ENCODE measurements around the gene ATP1A1. TPM values are rescaled to one million over a fixed set of nuclear protein-coding genes. Genes with fewer than 3 reads are reported as not detected.

ATP1A1 gene
- total and polyA plus RNA-seq, 9 of the 15 experiments (the other 6 are each of a cell fraction or from before 2014, with no cell fraction given) = 99.3 to 513 (median 234) TPM

GRCh38 chr1:116433275-116434257 is 60.5 kb downstream of the ATP1A1 start (continued):
- TF ChIP-seq ADNP (tag; IDR thresholded peaks at IDR 0.05) = no peak
- TF ChIP-seq CBFA2T2 (conservative IDR thresholded peaks at IDR 0.05) = peak; percentile 48; the same call in 1 of the 2 replicates
- TF ChIP-seq IRF1 (CRISPR knock-in tag; IDR thresholded peaks at IDR 0.05; ENCODE audit: borderline replicate concordance) = no peak
- TF ChIP-seq ZBTB33 (CRISPR knock-in tag; IDR thresholded peaks at IDR 0.05) = no peak
- no peak for TF ChIP-seq LEF1 (IDR thresholded peaks at IDR 0.05)
- no peak for TF ChIP-seq EWSR1 (IDR thresholded peaks at IDR 0.05; ENCODE audit: borderline replicate concordance, low read depth, partially characterized antibody)
- no peak for TF ChIP-seq EP400 (IDR thresholded peaks at IDR 0.05)
- TF ChIP-seq NR2C1 (IDR thresholded peaks at IDR 0.05) = no peak
- TF ChIP-seq NR2C1 (tag; IDR thresholded peaks at IDR 0.05) = no peak
- TF ChIP-seq SP1 (CRISPR knock-in tag; IDR thresholded peaks at IDR 0.05) = no peak
- peak; percentile 44; the same call in 1 of the 2 replicates for TF ChIP-seq ARID1B (IDR thresholded peaks at IDR 0.05)
- peak; percentile 43; the same call in 1 of the 2 replicates for TF ChIP-seq EP300 (IDR thresholded peaks at IDR 0.05; ENCODE audit: low read length)
- TF ChIP-seq CTBP1 (IDR thresholded peaks at IDR 0.05; ENCODE audit: borderline replicate concordance) = 0 out of 2 replicates have a peak, but pooled peaks have one; percentile 22
- TF ChIP-seq ATF1 (CRISPR knock-in tag; IDR thresholded peaks at IDR 0.05) = no peak
- TF ChIP-seq ATF1 (tag; IDR thresholded peaks at IDR 0.05) = 0 out of 2 replicates have a peak, but pooled peaks have one; percentile 12
- no peak for TF ChIP-seq ZNF253 (CRISPR knock-in tag; conservative IDR thresholded peaks at IDR 0.05)
- no peak for TF ChIP-seq KLF10 (CRISPR knock-in tag; IDR thresholded peaks at IDR 0.05)
- TF ChIP-seq HNRNPLL (IDR thresholded peaks at IDR 0.05; ENCODE audit: low read depth, low read length, poor library complexity, severe bottlenecking) = no peak
- TF ChIP-seq NCOR1 (IDR thresholded peaks at IDR 0.05) = peak; percentile 39; the same call in 1 of the 2 replicates
- TF ChIP-seq TCFL5 (CRISPR knock-in tag; conservative IDR thresholded peaks at IDR 0.05) = no peak
- peak; percentile 22; the same call in 1 of the 2 replicates for TF ChIP-seq PKNOX1 (IDR thresholded peaks at IDR 0.05)
